Gastrocnemius medialis (tissue), 4 donors: ENCODE measurements around the gene TPSB2.

ENCODE experiments used
- CTCF ChIP-seq, 5 experiments: fragments of 450-650 bp in 3 of 5; fragments of 200-600 bp in 2 of 5; sonication (generic) in 2 of 5; IDR thresholded peaks in 4 of 5; conservative IDR thresholded peaks in 1 of 5; 1 replicate in 4 of 5; 2 replicates in 1 of 5; pipeline ENCODE4 v1.5.1; 2016 to 2019; ENCODE audit warnings: antibody characterized with exemption in 5 of 5, mild to moderate bottlenecking in 3 of 5, moderate library complexity in 3 of 5
- POLR2A ChIP-seq, 2 donors: fragments of 450-650 bp; IDR thresholded peaks; one replicate each; pipeline ENCODE4 v1.6.1; 2017; ENCODE audit warnings: antibody characterized with exemption in 2 of 2, mild to moderate bottlenecking in 2 of 2, moderate library complexity in 2 of 2

- TF ChIP-seq CTCF (IDR thresholded peaks at IDR 0.05 in 4 of 5, conservative IDR thresholded peaks at IDR 0.05 in 1 of 5) (no peak), POLR2A (IDR thresholded peaks at IDR 0.05) (no peak)
Observed at GRCh38 chr16:1210461-1210860, 19.5 kb downstream of the TPSB2 start.
